H7 (cell line): Measurements from ENCODE around the gene PCGF2. TPM values are rescaled to one million over a fixed set of nuclear protein-coding genes. Genes with fewer than 3 reads are reported as not detected.

Experiments used
- DNase-seq: peaks from one replicate; pipeline ENCODE4 v3.0.0; 2012
- H3K27me3 ChIP-seq: 2 replicates; pipeline ENCODE4 v1.6.0; 2011; ENCODE audit warnings: mild to moderate bottlenecking, low read length; ENCODE audit not compliant: control insufficient read depth, insufficient read depth
- H3K36me3 ChIP-seq: replicated peaks from 2 replicates; pipeline ENCODE4 v1.5.1; 2011; ENCODE audit warnings: low read length; ENCODE audit not compliant: control insufficient read depth, insufficient read depth
- H3K4me3 ChIP-seq: 2 replicates; pipeline ENCODE4 v1.5.1; 2011; ENCODE audit warnings: low read depth, mild to moderate bottlenecking, control low read depth, low read length, moderate library complexity; ENCODE audit not compliant: insufficient read depth
- total RNA-seq: library from RNA; depleted of rRNA; stranded (reverse); fragments of >200 nt; shearing (Covaris generic); gene quantifications from 2 replicates; pipeline ENCODE4 v1.2.3, GENCODE V29; 2014

Gene PCGF2
- total RNA-seq, 1 experiment from 2014 or later: 19.3 TPM

DNA sequence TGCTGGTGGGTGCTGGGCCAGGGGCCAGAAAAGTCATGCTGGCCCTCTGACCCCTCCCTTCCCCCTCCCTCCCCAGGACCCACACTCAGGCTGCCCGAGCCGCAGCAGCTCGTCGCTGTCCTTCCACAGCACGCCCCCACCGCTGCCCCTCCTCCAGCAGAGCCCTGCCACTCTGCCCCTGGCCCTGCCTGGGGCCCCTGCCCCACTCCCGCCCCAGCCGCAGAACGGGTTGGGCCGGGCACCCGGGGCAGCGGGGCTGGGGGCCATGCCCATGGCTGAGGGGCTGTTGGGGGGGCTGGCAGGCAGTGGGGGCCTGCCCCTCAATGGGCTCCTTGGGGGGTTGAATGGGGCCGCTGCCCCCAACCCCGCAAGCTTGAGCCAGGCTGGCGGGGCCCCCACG lies 26.3 kb downstream of the PCGF2 start:
- DNase-seq: no peak
- Histone ChIP-seq H3K36me3 (no peaks in the 10 kb centered on the region), H3K4me3 (no peak overlapping the region), H3K27me3 (peaks cover 11% of the 10 kb centered on the region)

DNA sequence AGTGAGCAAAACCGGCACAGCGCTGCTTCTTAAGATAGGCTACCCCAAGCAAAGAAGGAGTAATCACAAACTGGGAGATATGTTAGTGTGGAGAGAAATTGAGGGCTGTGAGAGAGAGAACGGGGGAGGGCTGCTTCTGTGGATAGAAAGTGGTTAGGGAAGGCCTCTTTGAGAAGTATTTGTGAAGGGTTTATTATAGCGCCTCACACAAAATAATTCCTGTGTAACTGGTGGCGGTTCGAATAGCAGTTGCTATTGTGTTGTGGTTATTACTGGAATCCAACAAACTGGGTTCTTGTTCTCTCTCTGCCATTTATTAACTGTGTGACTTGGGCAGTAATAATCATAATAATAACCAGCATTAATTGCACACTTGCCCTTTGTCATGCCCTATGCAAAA lies 27.2 kb downstream of the PCGF2 start:
- no peaks in the 10 kb centered on the region for H3K36me3 ChIP-seq

GRCh38 chr17:38719943-38720641 lies 28.0 kb downstream of the PCGF2 start:
- peak; percentile 99 for DNase-seq
- H3K4me3 ChIP-seq: peak overlapping the region; percentile 57
- H3K36me3 ChIP-seq: no peaks in the 10 kb centered on the region
- peaks cover 11% of the 10 kb centered on the region for H3K27me3 ChIP-seq

More for the DNA sequence above, 27.2 kb downstream of the PCGF2 start:
- Histone ChIP-seq H3K4me3 (no peak overlapping the region), H3K27me3 (peaks cover 11% of the 10 kb centered on the region)
- DNase-seq: no peak

DNA sequence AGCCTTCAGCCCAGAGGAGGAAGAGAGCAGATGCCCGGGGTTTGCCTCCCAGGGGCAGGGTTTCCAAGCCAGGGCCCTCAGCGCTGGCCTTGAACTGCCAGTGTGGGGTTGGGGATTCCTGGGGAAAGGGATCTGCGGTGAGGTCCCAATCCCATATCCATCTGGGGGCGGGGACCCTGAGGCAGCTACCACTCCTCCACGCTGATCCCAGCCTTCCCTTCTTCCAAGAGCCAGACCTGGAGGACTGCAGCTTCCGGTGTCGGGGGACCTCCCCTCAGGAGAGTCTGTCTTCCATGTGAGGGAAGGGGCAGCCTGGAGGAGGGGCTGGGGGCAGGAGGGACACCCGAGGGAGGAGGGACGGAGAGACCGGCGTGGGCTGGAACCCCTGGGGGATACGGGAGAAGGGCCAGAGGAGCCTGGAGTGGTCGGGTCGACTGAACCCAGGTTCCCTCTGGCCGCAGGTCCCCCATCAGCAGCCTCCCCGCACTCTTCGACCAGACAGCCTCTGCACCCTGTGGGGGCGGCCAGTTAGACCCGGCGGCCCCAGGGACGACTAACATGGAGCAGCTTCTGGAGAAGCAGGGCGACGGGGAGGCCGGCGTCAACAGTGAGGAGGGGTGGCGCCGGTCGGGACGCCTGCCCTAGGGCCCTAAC lies 28.7 kb downstream of the PCGF2 start:
- peaks cover 11% of the 10 kb centered on the region for H3K27me3 ChIP-seq
- DNase-seq: peak; percentile 89
- H3K36me3 ChIP-seq: no peaks in the 10 kb centered on the region; the same call in 1 of the 2 replicates
- peak overlapping the region; percentile 57 for H3K4me3 ChIP-seq

GRCh38 chr17:38717139-38717745 lies 30.9 kb downstream of the PCGF2 start:
- no peak overlapping the region for H3K4me3 ChIP-seq
- H3K36me3 ChIP-seq: no peaks in the 10 kb centered on the region; the same call in 1 of the 2 replicates
- no peak for DNase-seq
- H3K27me3 ChIP-seq: peaks cover 11% of the 10 kb centered on the region

GRCh38 chr17:38716368-38717005 lies 31.6 kb downstream of the PCGF2 start:
- H3K27me3 ChIP-seq: peaks cover 11% of the 10 kb centered on the region
- DNase-seq: no peak
- no peaks in the 10 kb centered on the region; the same call in 1 of the 2 replicates for H3K36me3 ChIP-seq
- H3K4me3 ChIP-seq: no peak overlapping the region

GRCh38 chr17:38715216-38715943 lies 32.8 kb downstream of the PCGF2 start:
- DNase-seq: peak; percentile 80
- H3K4me3 ChIP-seq: no peak overlapping the region
- peaks cover 4% of the 10 kb centered on the region for H3K27me3 ChIP-seq
- H3K36me3 ChIP-seq: no peaks in the 10 kb centered on the region; the same call in 1 of the 2 replicates

GRCh38 chr17:38713456-38714075 lies 34.6 kb downstream of the PCGF2 start:
- DNase-seq: peak; percentile 76
- H3K36me3 ChIP-seq: no peaks in the 10 kb centered on the region; the same call in 1 of the 2 replicates
- H3K27me3 ChIP-seq: peaks cover 2% of the 10 kb centered on the region; the same call in 1 of the 2 replicates
- no peak overlapping the region for H3K4me3 ChIP-seq

- Histone ChIP-seq H3K27me3 (peaks cover 8% of the 10 kb centered on the region; the same call in 1 of the 2 replicates), H3K4me3 (no peak overlapping the region), H3K36me3 (no peaks in the 10 kb centered on the region; the same call in 1 of the 2 replicates)
- no peak for DNase-seq
These were observed 35.5 kb downstream of the PCGF2 start for GRCh38 chr17:38712593-38712992.

DNA sequence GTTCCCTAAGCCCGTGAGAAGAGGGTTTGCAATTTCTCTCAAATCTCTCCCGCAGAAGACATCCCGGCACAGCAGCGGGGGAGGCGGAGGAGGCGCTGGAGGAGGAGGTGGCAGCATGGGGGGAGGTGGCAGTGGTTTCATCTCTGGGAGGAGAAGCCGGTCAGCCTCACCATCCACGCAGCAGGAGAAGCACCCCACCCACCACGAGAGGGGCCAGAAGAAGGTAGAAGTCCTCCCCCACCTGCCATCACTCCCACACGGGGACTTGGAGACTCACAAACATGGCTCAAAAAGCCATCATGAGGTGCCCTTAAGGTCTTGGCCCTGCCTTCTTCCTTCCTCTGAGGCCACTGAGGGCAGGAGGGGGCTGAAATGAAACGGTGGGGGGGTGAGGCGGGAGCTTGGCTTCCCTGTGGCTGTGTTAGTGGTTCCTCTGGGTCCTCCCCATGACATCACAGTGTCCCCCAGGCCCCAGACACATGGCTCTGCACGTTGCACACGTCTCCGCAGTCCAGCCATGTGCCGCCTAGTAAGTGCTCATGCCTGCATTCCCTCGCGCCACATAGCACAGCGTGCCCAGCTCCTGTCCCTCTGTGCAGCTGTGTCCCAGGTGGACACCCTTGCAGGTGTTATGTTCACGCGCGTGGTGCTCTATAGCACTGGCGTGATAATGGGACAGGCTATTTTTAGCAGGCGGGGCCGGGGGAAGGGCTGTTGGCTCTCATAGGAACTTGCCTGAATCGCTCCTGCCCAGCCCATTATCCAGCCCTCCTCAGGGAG lies 36.2 kb downstream of the PCGF2 start:
- peak; percentile 45 for DNase-seq
- H3K4me3 ChIP-seq: no peak overlapping the region
- H3K27me3 ChIP-seq: peaks cover 14% of the 10 kb centered on the region; the same call in 1 of the 2 replicates
- no peaks in the 10 kb centered on the region; the same call in 1 of the 2 replicates for H3K36me3 ChIP-seq

DNA sequence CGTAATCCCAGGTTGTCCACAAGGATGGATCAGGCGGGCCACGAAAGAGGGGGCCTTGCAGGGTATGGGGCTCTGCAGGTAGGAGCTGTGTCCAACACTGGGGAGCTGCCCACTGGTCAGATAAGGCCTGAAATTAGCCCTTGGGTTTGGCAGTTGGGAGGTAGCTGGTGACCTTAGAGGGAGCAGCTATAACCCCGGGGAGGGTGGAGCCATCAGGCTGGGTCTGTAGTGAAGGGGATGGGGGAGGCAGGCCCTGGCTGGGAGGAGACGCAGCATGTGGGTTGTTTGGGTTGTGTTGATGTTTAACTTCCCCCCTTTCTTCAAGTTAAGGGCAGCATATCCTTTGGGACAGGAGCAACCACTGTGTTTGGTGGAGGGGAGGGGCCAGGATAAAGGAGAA lies 37.2 kb downstream of the PCGF2 start:
- H3K4me3 ChIP-seq: no peak overlapping the region
- H3K27me3 ChIP-seq: peaks cover 23% of the 10 kb centered on the region; the same call in 1 of the 2 replicates
- peak; percentile 58 for DNase-seq
- H3K36me3 ChIP-seq: no peaks in the 10 kb centered on the region; the same call in 1 of the 2 replicates

DNA sequence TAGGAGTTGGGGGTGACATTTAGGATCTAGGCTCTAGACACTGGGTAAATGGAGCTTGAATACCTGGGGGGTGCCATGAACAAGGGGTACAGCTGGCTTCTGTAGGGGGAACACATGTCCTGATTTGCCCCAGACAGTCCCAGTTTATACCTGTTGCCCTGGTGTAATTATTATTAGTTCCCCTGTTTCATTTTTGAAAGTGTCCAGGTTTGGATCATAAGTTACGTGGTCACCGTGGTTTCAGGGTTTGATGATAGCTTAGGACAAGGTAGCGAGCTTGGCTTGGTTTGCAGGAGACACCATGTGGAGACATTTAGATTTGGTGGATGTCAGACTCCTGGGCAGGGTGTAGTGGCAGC lies 37.6 kb downstream of the PCGF2 start:
- H3K27me3 ChIP-seq: peaks cover 23% of the 10 kb centered on the region; the same call in 1 of the 2 replicates
- no peak overlapping the region for H3K4me3 ChIP-seq
- DNase-seq: no peak
- no peaks in the 10 kb centered on the region; the same call in 1 of the 2 replicates for H3K36me3 ChIP-seq
